Heart left ventricle (tissue), 13 donors: ENCODE data around the gene CAST.

Experiments
- POLR2A ChIP-seq, 2 donors: fragments of 450-650 bp; IDR thresholded peaks; one replicate each; pipeline ENCODE4 v1.6.1; 2017; ENCODE audit warnings: antibody characterized with exemption in 2 of 2, mild to moderate bottlenecking in 2 of 2, moderate library complexity in 2 of 2
- TF ChIP-seq, protein P1 (sequence below), 12 donors: fragments of 200-600 bp; sonication (generic) in 4 of 12; IDR thresholded peaks; one replicate each; pipeline versions ENCODE4 v1.5.0 to v1.8.0; 2018 to 2022; ENCODE audit warnings: antibody characterized with exemption in 12 of 12, mild to moderate bottlenecking in 5 of 12
- donor health status: ischemic (EF 13 %, LVEDD 7.1; RV severe dilation, severe dysfunction).
- donor health status: DM: no; HTN: yes; CAD: no.
- donor health status: DM: no; HTN: no; CAD: no.
- donor health status: ischemic (EF 25% LVEDD 6.9; RV normal size, moderate dysfunction).
- donor health status: ischemic (EF 25% LVEDD 5.7; RV mildly dilated, moderate dysfunction).
- donor health status: ischemic (EF 35%, LVEDD 5.7; RV mildly dilated, moderate dysfunction).
- donor health status: nonischemic (EF 11% LVEDD 7.7; RV severe dilation, severe dysfunction).
- donor health status: DM: yes; HTN: yes; CAD: no.
- donor health status: PGD.
- donor health status: ischemic (EF 29% LVEDD 5.4; RV normal size, mild dysfunction).
- donor health status: nonischemic (EF 23%, LVEDD 6.1; RV moderate dilation, normal function).

DNA sequence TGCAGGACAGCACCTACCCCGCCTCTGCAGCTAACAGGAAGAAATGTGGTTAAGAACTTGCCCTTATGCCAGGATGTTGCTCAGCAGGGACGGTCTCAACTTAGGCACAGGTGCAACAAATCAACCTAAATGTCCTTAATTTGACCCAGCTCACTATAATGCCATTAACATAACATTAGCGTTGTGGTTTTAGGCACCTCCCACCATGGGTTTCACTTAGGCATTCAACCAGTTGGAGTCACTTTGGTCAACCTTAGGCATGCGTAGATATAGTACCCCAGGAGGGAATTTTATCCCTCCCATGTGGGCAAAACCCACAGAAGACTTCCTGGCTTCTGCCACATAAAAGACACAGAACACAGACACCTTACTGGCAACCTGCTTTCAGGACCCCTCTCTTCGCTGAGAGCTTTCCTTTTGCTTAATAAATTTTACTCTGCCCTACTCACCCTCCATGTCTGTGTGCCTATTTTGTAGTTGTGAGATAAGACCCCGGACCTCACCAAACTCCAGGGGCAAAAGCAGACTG, 154.3 kb downstream of the CAST start:
- TF ChIP-seq, protein P1, sequence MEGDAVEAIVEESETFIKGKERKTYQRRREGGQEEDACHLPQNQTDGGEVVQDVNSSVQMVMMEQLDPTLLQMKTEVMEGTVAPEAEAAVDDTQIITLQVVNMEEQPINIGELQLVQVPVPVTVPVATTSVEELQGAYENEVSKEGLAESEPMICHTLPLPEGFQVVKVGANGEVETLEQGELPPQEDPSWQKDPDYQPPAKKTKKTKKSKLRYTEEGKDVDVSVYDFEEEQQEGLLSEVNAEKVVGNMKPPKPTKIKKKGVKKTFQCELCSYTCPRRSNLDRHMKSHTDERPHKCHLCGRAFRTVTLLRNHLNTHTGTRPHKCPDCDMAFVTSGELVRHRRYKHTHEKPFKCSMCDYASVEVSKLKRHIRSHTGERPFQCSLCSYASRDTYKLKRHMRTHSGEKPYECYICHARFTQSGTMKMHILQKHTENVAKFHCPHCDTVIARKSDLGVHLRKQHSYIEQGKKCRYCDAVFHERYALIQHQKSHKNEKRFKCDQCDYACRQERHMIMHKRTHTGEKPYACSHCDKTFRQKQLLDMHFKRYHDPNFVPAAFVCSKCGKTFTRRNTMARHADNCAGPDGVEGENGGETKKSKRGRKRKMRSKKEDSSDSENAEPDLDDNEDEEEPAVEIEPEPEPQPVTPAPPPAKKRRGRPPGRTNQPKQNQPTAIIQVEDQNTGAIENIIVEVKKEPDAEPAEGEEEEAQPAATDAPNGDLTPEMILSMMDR (IDR thresholded peaks at IDR 0.05), result no peak
- TF ChIP-seq POLR2A (IDR thresholded peaks at IDR 0.05), result no peak
